NB4 (cell line): ENCODE data around the gene KLF18.

Experiments used
- DNase-seq: peaks from one replicate; pipeline ENCODE4 v3.0.0; 2010; ENCODE audit warnings: low read depth
- H3K4me3 ChIP-seq: one replicate; pipeline ENCODE4 v1.5.1; 2011; ENCODE audit warnings: mild to moderate bottlenecking, low read depth, low read length, moderate library complexity
- CTCF ChIP-seq: IDR thresholded peaks from one replicate; pipeline ENCODE4 v1.5.1; 2012; ENCODE audit warnings: low read depth, low read length
- MAX ChIP-seq: IDR thresholded peaks from 2 replicates; pipeline ENCODE4 v1.6.1; 2011; ENCODE audit warnings: low read depth, low read length
- MYC ChIP-seq: IDR thresholded peaks from 2 replicates; pipeline ENCODE4 v1.6.1; 2011; ENCODE audit warnings: low read depth, low read length
- POLR2A ChIP-seq: IDR thresholded peaks from 2 replicates; pipeline ENCODE4 v1.6.1; 2011; ENCODE audit warnings: mild to moderate bottlenecking; ENCODE audit not compliant: insufficient read length; ENCODE audit errors: extremely low read depth

KLF18 gene

GRCh38 chr1:44094047-44094446, 47.4 kb downstream of the KLF18 start:
- DNase-seq, result no peak
- H3K4me3 ChIP-seq, result no peak overlapping the region
- TF ChIP-seq CTCF (no peak), POLR2A (no peak), MAX (no peak), MYC (no peak)

GRCh38 chr1:44090429-44091252, 50.8 kb downstream of the KLF18 start:
- DNase-seq, result no peak
- TF ChIP-seq POLR2A, result no peak
- TF ChIP-seq MYC, result no peak
- TF ChIP-seq CTCF, result no peak
- TF ChIP-seq MAX, result no peak
- no peak overlapping the region for H3K4me3 ChIP-seq

GRCh38 chr1:44089371-44090048, 51.9 kb downstream of the KLF18 start:
- no peak for DNase-seq
- H3K4me3 ChIP-seq, result no peak overlapping the region
- TF ChIP-seq CTCF (no peak), MAX (no peak), POLR2A (no peak), MYC (no peak)
